ENCODE data around the gene NPC2.
A peak's percentile ranks its signal among the peaks of the same experiment; 100 is the strongest.

The NPC2 gene

DNA sequence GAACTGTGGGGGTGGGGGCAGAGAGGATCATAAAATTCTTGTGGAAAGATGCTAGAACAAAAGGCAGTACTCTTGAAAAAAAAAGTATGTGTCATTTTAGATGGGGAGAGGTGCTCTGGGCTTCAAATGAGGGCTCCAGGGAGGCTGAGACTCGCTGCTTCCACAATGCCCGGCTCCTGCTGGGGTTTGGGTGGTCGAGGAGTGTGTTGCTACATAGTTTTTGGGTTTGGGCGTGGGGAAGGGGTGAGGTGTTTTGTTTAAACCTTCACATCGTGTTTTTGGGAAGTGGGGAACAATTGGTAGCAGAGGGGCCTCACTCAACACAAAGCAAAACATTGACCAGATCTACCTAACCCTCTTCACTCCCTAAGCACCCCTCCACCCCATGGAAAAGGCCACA, 8.6 kb upstream of the NPC2 start:
- DNase-seq = no peak

DNA sequence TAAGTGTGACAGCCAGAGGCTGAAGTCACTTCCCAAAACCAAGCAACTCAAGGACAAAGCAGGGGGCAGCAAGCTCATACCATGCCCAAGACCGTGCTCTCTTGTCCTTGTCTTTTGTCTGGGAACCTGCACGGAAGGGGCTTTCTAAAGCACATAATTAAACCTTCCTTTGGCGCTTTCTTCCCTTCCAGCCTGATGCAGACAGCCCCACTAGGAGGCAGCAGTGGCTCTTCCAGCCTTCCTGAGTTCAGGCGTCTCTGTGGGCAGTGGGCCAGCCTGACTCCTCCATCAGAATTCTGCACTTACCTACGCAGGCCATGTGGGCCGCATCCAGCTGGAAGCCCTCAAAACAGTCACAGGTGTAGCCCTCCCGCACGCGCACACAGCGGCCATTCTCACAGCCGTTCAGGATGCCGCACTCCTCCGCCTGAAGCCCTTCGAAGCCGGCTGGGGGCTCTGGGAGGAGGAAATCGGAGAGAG, 8.1 kb upstream of the NPC2 start:
- DNase-seq = no peak

- no peak for DNase-seq
These were observed 7.5 kb upstream of the NPC2 start for GRCh38 chr14:74500417-74501134.

DNA sequence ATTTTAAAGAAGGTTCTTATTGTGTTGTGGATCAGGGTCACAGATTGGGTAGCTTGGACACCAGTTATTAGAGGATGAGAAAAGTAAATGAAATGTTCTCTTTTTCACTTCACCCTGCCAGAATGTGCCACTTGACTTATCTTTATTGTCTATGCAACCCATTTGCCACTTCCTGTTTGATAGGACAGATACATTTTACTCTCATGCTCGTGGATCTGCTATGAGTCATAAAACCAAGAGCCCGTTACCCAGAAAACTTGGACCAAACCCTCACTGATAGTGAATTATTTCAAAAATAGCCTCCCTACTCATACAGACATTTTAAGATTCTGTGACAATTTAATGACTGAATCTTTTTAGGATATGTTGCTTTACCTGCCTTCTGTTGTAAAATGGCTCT, 2.3 kb upstream of the NPC2 start:
- no peak for DNase-seq

GRCh38 chr14:74493343-74494261, 497 bp upstream of the NPC2 start, which contains the start of gene ISCA2:
Gene ISCA2, plus strand, starts transcription at chr14:74493765. Its CDS starts 10 bp downstream, at chr14:74493775.
- peak; percentile 98 for DNase-seq

- no peak for DNase-seq
These were observed 939 bp downstream of the NPC2 start for GRCh38 chr14:74491956-74492775.

DNA sequence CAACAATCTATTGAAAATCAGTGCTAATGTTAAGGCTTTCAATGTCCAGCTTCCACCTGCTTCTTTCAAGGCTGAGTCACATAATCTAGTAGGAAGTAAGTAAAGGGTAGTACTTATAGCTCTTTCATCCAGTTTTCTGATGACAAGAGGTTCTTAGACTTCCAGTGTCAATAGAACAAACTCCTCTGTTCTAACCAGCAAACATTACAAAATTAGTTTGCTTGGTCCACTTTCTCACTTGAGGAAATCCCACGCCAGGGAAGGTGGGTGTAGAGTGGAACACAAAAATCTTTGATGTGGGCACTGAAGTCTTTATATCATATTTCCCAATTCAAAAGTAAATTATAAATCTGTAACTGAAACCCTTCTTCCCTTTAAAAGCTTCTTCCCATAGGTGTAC, 2.6 kb downstream of the NPC2 start:
- DNase-seq = no peak

GRCh38 chr14:74488786-74489397, 4.2 kb downstream of the NPC2 start:
- DNase-seq = no peak

DNA sequence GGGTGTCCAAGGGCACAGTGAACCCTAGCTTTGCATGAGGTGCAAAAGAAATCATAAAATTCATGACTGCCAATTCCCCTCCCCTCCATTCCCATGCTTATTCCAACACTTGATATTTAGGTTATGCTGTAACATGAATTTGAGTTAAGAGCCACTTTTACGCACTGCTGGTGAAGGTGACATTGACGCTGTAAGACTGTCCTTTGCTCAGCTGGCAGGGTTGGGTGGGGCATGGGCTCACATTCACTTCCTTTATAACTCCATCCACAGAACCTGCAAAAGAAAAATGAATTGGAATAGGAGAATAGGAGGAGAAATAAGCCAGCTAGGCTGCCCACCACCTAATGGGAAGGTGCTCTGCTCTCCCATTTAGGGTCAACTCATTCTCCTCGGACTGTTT, 6.9 kb downstream of the NPC2 start:
- no peak for DNase-seq

GRCh38 chr14:74483321-74483720, 9.8 kb downstream of the NPC2 start:
- DNase-seq = no peak

- no peak for DNase-seq
These were observed 10.5 kb downstream of the NPC2 start for GRCh38 chr14:74482571-74482970.

DNA sequence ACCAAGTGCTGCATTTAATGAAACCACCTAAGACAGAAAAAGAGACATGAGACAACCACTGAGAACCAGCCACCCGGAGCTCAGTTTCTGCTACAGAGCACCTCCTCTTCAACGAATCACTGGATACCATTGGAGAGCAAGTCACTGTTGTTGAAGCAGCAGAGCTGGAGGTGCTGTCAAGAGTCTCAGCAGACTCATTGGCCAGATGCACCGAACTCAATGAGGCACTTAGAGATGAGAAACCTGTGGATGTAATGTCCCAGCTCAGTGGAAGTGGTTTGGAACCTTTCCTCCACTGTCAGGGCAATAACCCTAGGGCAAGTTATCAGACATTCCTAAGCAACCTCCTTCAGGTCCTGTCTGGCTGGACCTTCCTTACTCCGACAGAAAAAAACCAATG, 13.1 kb downstream of the NPC2 start:
- no peak for DNase-seq

- no peak for DNase-seq
These were observed 14.0 kb downstream of the NPC2 start for GRCh38 chr14:74478996-74479635.

DNA sequence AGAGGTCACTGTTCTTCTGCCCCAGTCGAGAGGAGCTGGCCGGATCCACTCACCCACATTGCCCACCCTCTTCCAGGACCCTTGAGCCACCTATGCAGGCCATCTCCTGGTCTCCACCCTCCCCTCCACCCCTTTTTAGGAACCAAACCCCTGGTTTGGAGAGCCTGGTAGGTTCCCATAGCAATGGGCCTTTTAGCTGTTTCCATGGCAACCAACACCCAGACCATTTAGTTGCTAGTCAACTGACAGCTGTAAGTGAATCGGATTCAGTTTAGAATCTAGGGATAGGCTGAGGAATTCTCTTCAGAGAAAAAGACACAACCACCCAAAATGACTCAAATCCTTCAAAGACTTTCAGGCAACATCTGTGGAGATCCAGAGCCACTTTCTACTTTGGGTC, 16.5 kb downstream of the NPC2 start:
- no peak for DNase-seq

GRCh38 chr14:74476107-74476506, 17.0 kb downstream of the NPC2 start:
- DNase-seq = no peak

GRCh38 chr14:74475678-74476077, 17.4 kb downstream of the NPC2 start:
- DNase-seq = no peak

- no peak for DNase-seq
These were observed 18.7 kb downstream of the NPC2 start for GRCh38 chr14:74474376-74474775.

- DNase-seq = no peak
These were observed 20.5 kb downstream of the NPC2 start for GRCh38 chr14:74472601-74473000.

DNA sequence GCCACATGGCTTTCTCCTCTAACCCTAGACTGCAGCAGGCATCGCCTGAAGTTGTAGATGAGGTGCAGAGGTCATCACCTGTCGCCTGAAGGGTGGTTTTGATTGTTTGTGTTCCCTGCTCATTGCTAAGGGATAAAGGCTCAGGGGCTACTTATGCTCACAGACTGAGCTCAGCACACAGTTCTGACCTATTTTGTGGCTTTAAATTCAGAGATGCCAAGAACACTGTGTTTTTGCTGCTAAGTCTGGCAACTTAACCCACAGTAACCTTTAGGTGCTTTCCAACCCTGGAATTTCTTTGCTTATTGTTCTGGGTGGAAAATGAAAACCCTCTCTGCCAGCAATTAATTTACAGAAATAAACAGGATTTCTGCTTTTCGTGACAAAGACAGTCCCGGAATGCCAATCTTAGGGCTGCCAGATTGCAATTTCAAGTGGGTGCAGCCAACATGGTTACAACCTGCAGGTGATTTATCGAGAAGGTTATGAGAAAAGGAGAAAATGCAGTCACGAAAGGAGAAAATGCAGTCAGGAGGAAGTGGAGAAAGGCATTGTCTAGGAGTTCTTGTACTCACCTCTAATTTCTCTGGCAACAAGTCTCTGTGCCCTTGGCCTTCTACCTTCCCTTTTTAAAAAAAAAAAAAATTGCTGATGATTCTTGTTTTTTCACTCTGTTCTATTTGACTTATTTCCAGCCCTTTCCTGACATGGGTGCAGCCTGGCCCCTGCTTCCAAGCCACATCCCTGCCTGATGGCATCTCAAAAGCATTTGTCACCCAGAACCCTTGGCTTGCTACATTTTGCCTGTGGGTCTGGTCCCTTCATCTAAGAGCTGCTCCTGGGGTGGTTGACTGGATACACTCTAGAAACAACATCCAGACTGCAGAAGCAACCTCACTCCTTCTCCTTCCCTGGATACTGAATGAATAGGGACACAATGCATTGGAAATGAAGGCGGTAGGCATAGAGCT, 23.3 kb downstream of the NPC2 start:
- DNase-seq = no peak

- no peak for DNase-seq
These were observed 24.6 kb downstream of the NPC2 start for GRCh38 chr14:74468513-74468912.

- DNase-seq = no peak
These were observed 27.8 kb downstream of the NPC2 start for GRCh38 chr14:74465335-74465734.
